MM.1S (cell line): ENCODE data around the gene QRSL1.

Experiments
- EZH2 ChIP-seq: fragments of 300-600 bp; sonication (generic); optimal IDR thresholded peaks from 2 replicates; pipeline ENCODE3; 2017; ENCODE audit warnings: low read depth, mild to moderate bottlenecking, antibody characterized with exemption, low read length, mixed read lengths
- EZH2phosphoT487 ChIP-seq: fragments of 300-600 bp; sonication (generic); IDR thresholded peaks from 2 replicates; pipeline ENCODE4 v1.6.1; 2018; ENCODE audit warnings: antibody characterized with exemption, low read length
- TF ChIP-seq, protein P1 (sequence below): fragments of 300-600 bp; sonication (generic); IDR thresholded peaks from 2 replicates; pipeline ENCODE4 v1.5.1; 2016; ENCODE audit warnings: antibody characterized with exemption, low read length, mixed read lengths

DNA sequence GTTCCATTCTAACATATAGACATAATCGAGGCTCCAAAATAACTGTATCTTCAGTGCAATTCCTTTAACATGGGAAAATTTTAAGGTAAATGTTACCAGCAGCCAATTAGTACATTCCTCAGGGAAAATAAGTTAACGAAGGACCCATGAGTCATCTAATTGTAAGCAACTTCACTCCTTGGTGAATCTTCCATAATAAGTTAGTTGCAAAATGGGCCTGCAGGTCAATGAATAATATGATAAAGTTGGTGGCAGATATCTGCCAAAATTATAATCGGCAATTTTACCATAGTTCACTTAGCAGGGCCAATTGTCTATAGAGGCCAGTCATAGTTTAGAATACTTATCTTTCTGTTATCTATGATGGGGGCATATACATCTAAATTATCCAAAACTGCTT lies 42.3 kb downstream of the QRSL1 start:
- TF ChIP-seq, protein P1, sequence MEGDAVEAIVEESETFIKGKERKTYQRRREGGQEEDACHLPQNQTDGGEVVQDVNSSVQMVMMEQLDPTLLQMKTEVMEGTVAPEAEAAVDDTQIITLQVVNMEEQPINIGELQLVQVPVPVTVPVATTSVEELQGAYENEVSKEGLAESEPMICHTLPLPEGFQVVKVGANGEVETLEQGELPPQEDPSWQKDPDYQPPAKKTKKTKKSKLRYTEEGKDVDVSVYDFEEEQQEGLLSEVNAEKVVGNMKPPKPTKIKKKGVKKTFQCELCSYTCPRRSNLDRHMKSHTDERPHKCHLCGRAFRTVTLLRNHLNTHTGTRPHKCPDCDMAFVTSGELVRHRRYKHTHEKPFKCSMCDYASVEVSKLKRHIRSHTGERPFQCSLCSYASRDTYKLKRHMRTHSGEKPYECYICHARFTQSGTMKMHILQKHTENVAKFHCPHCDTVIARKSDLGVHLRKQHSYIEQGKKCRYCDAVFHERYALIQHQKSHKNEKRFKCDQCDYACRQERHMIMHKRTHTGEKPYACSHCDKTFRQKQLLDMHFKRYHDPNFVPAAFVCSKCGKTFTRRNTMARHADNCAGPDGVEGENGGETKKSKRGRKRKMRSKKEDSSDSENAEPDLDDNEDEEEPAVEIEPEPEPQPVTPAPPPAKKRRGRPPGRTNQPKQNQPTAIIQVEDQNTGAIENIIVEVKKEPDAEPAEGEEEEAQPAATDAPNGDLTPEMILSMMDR: no peak
- no peak for TF ChIP-seq EZH2
- TF ChIP-seq EZH2phosphoT487: no peak
